Activated effector memory CD4-positive, alpha-beta T cell treated with Interleukin-2 at 50 U/mL for 16 hours (primary cell): ENCODE data around the gene SLC2A6.

ENCODE experiments used
- DNase-seq: peaks from one replicate; pipeline ENCODE4 v3.0.0-alpha.2; 2020

The SLC2A6 gene, protein sequence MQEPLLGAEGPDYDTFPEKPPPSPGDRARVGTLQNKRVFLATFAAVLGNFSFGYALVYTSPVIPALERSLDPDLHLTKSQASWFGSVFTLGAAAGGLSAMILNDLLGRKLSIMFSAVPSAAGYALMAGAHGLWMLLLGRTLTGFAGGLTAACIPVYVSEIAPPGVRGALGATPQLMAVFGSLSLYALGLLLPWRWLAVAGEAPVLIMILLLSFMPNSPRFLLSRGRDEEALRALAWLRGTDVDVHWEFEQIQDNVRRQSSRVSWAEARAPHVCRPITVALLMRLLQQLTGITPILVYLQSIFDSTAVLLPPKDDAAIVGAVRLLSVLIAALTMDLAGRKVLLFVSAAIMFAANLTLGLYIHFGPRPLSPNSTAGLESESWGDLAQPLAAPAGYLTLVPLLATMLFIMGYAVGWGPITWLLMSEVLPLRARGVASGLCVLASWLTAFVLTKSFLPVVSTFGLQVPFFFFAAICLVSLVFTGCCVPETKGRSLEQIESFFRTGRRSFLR

DNA sequence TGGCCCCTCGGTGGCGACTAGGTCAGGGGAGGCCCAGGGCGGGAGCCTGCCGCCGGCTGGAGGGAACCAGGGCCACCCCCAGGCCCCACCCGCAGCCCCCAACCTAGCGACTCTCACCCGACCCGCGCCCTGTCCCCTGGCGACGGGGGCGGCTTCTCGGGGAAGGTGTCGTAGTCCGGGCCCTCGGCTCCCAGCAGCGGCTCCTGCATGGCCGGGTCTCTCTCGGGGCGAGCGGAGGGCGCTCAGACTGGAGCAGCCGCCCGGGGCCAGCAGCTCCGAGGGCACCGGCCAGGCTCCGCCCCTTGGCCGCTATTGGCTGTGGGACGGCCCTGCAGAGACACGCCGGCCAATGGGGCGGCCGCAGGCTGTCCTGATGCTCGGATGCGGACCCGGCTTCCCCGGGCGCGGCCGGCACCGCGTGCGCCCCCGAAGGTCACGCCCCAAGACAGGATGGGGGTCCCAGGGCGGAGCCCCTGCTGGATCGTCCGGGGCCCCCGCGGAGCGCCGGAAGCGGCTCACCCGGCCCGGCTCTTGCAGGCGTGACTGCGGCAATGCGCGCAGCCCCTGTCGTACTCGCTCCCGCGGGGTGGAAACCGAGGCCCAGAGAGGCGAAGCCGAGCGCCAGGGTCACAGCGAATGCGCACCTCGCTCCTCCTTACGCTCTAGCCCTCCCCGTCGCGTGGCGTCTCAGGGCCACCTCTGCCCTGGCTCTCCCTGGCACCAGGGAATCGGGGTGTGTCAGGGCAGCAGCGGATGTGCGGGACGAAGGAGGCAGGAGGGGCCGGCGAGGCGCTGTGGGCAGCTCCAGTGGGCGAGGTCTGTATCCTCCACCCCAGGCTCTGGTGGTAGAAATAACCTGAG lies at the start of gene SLC2A6:
SLC2A6 (minus strand) TSS at position 249 of the 861 bp plus-strand sequence; CDS start at position 209, 40 bp downstream.
- peak; percentile 69 for DNase-seq

DNA sequence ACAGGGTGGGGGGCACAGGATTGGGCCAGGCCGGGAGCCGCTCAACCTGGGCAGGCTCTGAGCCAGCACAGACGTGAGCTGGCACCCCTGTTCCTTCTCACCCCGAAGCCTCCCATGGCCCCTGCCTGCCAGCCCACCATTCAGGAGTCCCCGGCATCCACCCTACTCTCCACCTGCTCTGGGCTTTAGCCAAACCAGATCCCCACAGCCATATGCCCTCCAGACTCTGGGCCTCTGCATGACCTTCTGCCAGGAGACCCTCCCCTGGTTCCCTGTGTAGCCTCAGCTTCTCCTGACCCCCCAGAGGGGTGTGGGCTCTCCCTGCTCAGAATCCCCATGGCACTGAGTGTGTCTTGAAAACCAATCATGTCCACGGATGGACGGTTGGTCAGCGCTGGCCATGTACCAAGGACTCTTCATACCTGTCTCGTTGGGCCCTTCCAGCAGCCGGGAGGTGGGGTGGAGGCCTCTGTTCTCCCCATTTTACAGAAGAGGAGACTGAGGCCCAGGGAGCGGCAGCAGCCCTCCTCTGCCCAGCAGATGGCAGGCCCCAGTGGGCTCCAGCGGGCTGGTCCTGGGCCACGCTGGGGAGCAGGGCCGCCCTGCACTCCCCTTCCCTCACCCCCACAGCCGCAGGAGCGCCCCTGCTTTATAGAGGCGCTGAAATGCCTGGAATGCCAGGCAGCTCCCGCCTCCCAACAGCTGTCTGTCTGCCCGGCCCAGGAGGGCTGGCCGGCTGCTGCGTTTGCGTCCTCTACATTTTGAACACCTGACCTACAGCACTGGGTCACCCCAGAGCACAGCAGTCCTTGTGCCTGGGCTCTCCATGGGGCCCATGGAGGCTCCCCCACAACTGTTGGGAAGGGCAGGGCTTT lies 49.3 kb upstream of the SLC2A6 start:
- no peak for DNase-seq

DNA sequence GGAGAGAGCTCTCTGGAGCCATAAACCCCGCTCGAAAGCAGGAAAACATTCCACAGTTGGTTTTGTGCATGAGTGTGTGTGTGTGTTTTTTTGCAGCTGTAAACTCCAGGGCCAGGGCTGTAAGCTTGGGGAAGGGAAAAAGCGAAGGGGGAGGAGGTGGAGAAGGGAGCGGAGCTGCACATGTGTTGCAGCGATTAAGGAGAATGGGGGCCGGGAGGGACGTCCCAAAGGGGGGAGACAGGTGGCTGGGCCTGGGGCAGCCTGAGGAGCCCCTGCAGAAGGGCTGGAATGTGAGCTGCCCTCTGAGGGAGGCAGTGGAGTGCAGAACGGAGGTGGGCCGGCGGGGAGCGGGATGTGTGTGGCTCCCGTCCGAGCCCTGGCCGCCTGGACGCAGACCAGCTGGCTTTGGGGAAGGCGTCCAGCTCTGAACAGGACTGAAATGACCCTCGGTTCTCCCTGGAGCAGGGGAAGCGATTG lies 48.6 kb upstream of the SLC2A6 start:
- no peak for DNase-seq

DNA sequence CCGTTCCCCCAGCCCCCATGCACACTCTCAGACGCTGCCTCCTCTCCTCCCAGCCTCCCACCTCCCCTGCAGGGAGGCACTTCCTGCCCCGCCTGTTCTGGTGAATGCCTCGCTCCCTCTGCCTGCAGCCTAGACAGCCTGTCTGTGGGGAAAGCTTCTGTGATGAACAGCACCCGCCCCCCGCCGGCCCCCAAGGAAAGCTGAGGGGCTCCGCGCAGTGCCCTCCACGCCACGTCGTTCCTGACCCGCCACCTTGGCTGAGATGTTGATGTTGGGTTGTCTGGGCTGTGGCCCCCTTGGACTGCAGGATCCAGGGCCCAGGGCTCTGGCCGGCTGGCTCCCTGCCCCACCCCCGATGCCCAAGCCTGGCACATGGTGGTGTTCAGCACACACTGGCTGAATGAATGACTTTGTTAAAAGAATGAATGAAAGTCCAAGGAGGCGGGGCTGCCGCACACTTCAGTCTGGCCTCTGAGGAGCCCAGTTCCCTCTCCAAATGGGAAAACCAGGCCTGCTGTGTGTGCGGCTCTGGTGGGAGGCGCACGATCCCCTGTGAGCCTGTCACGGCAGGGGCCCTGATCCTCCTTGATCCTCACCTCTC lies 47.9 kb upstream of the SLC2A6 start:
- no peak for DNase-seq

DNA sequence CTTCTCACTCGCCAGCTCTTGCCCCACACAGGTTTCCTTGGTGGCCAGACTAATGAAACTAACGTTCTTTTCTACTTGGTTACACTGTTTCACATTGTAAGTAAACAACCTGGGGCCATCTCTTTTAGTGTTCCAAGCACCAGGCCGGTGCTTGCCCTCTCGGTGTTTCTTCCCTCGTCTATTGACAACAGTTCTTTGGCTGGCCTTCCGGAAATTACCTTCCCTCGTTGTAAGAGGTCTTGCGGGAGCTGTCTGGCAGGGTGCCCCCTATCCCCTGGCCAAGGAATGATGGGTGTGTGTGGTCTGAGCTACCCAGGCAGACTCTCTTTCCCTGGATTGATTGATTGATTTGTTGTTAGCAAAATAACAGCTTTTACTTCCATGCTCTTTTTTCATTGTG lies 46.8 kb upstream of the SLC2A6 start:
- no peak for DNase-seq

DNA sequence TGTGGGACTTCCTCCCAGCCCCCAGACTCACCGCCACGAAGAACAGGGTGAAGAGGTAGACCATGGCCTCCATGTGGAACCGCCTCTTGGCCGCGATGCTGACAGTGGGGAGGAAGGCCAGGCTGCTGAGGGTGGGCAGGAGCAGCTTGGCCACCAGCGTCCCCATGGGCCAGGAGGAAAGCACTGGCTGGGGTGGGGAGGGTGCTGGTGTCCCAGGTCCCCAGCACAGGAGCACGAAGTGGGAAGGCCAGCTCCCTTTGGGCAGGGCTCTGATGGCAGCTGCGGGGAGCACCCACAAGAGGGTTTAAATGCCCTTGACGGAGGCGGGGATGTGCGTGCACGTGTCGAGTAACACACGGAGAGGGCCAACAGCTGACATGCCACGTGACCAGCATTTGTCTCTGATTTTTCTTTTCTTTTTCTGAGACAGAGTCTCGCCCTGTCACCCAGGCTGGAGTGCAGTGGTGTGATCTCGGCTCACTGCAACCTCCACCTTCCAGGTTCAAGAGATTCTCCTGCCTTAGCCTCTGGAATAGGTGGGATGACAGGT lies 45.9 kb upstream of the SLC2A6 start, which contains the start of gene MYMK:
MYMK (minus strand) TSS at position 281 of the 550 bp plus-strand sequence; CDS start at position 166, 115 bp downstream.
- DNase-seq: no peak

DNA sequence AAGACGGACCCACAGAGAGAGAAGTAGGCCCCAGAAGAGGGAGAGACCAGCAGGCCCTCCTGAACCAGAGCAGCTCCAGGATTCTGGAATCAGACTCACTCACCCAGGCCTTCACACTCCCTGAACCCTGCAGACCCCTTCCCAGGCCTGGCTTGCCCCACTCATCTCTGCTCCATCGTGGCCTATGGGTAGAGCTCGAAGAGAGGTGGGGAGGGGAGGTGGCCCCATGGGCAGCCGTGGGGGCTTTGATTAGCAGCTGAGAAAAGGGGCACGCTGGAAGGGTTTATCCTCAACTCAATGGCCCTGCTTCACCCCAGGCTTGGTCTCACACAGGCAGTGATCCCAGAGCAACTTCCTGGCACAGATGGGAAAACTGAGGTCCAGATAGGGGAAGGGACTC lies 45.2 kb upstream of the SLC2A6 start:
- no peak for DNase-seq

DNA sequence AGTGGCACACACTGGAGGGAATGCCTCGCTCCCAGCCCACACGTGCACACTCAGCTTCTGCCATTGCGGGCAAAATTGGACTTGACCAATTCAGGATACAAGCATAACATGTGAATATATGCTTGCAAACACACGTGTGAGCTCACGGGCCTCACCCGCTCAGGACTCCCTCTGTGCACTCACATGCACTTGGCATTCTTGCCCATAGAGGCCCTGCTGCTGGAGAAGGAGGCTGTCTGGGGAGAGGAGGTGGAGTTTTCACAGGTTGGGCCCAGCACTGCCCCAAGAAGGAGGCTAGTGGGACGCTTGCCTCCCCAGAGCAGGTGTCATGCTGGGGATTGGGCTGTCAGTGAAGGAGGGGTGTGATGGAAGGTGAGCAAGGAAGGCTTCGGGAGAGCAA lies 44.2 kb upstream of the SLC2A6 start:
- no peak for DNase-seq

DNA sequence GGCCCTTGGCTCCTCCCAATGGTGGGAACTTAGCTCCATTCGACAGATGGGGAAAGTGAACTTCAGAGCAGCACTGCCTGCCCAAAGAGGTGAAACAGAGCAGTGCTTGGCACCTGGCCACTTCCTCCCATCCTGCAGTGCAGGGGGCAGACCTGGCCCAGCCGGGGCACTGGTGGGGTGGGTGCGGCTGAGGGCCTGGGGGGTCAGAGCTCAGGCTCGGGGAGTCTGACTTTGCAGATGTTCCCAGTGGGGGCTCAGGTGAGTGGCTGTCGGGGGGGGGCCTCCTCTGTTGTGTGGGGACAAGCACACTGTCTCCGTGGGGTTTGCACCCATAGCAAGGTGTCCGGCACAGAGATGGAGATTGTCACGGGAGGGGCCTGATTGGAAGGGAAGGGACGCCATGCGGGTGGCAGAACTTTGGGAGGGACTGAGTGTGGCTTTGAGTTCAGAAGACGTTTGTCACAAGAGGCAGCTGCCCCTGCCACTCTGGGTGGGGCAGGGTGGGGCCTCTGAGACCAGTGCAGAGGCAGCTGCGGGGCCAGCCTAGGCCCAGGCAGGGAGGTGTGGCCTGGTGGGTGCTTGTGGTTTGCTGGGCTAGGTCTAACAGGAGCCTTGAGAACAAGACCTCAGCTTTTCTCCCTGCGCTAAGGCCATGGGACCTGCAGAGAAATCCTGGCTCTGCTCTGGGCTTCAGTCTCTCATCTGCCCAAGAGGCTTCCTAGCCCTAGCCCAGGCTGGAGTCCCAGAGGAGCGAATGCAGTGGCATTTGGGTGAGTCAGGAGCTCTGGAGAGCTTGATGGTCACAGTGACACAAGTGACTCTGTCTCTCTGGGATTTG lies 43.4 kb upstream of the SLC2A6 start:
- DNase-seq: no peak

DNA sequence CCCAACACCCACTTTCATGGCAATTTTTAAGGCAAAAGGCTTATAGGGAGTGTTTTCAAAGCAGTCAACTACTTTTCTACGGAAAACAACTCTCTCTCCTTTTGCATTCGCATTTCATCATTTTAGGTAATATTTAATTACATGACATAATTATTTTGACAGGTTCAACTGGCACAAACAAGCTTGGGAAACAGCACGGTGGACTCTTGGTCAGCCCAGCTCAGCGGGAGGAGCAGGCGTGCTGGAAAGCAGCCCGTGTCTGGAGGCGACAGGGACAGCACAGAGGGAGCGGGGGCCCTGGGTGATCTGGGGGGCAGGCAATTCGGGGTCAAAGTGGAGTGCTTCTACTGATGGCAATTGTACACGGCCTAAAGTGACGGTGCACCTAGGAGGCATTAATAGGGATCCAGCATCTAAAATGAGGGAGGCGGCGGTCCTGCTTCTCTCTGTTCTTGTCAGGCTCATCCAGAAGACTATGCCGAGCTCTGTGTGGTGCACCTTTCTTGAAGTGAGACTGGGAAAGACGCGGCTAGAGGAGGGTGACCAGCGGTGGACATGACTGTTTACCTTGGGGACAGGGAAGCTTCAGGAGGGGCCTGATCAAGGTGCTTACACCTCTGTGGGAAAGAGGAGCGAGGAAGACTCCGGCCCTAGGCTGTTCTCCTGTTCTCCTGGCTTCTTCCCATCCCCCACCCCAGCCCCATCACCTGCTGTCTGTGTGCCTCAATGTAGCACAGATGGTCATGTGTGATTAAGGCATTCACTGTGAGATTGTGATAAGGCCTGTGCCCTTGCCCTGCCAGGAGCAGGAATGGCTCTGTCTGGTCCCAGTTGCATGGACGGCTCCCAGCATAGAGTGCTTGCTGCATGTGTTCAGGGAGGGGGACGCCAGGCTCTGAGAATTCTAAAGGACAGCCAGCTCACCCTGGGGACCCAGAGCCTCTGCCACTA lies 42.5 kb upstream of the SLC2A6 start:
- no peak for DNase-seq

DNA sequence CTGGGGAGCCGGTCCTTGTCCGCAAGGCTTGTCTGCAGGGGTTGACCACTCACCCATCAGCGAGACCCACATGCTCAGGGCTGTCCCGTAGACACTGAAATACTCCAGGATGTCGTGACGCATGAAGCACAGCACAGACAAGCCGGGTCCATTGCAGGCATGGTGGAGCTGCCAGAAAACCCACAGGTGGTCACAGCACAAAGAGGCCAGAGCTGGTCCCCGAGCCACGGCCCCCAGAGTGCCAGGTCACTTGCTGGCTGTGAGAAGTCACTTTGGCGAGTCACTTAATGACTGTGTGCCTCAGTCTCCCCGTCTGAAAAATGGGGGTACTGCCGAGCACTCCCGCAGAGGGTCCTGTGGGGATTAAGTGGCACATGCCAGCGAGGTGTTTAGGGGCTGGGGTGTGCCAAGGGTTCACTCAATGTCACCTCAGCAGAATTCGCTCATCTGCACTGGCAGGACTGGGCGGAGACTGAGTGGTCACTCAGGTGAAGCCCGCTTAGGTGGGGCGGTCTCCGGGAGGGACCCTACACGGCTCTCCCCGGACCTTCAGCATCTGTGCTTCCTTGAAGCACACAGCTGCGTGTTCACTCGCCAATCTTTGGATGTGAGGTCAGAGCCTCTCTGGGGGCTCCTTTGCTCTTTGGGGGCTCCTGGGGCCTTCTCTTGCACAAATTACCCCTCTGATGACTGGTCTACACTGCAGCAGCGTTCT lies 41.4 kb upstream of the SLC2A6 start:
- DNase-seq: no peak

DNA sequence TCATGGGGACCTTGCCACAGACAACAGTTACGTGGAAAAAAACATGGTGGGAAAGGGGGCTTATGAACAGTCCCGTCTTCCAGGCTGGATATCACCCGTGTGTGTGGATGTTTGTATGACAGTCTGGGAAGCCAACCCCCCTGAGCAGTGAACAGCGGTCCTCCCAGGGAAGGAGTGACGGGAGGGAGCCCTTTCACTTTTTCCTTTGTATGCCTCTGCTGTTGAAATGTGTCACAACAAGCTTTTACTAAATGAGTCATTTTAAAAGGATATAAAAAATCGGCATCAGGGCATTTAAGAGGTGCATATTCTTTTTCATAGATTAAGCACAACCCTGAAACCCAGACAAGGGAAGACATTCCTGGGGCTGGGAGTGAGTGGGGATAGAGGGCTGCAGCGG lies 40.8 kb upstream of the SLC2A6 start:
- no peak for DNase-seq

DNA sequence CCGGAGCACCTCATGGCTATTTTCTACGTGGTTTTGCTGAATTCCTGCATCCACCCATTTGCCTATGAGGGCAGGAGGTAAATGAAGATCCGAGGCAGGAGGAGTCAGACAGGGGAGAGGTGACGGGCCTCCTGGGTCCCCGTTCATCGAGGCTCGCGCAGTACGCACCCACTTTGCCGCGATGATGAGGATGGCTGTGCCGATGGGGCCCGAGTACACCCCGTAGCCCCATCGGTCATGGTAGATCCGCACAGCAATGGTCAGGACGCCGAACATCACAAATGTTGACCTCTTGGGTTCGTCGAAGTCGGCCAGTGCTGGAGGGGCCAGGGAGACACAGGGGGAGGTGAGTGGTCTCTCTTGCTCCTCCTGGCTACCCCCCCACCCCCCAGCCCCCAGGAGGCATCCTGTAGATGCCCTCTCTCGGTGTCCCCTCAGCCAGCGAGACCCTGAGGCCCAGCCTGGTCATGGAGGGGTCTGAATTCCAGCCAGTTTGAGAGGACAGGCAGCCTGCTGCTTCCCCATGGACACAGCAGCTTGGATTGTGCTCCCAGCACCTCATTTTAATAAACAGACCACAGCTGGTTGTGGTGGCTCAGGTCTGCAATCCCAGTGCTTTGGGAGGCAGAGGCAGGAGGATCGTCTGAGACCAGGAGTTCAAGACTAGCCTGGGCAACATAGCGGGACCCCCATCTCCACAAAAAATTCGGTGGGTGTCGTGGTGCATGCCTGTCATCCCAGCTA lies 40.0 kb upstream of the SLC2A6 start:
- DNase-seq: no peak

DNA sequence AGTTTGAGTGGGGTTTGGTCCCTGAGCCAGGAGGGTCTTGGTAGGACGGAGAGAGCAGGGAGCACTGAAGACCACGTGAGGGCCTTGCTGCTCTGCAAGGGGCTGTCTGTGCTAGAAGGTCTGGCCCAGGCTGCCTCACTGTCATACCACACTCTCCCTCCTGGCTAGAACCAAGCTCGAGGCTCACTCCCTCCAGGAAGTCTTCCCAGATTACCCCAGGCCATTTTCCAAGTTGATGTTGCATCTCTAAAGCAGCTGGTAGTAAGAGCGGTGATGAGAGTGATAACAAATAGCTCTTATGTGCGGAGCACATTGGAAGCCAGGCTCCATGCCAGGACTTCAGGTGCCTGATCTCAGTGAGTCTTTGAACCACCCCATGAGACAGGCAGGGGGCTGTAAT lies 39.3 kb upstream of the SLC2A6 start:
- no peak for DNase-seq

DNA sequence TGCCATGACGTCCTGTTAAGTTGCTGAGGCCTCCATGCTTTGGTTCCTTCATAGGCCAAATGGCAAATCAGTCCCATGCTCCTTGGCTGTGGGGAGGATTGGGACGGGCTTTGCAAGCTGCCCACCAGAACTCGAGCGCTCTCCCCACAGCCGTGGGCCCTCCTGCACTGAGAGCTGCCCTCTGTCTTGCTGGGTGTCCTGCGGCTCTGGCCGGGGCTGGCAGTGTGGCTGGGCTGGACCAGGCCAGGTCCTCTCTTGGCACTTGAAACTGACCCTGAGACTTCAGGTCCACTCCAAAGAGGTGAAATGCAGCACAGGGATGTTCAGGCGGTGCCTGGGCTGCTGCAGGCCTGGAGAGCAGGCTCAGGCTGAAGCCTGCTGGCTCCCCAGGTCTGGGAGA lies 38.8 kb upstream of the SLC2A6 start:
- no peak for DNase-seq

DNA sequence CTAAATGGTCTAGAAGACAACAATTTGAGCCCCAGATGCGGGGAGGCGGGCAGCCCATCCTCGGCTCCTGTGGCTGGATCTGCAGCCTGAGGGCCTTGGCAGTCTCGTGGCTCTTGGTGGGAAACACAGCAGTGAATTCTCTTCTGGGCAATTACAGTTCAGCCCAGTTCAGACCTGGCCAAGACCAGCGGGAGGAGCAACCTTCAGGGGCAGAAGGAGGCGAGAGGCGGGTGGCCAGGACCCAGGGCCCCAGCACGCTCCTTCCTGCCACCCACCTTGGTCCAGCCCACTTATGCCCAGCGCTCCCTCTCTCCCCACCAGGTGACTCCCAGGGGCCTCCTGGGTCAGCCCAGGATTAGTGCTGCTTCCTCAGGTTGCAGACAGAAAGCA lies 38.1 kb upstream of the SLC2A6 start:
- DNase-seq: no peak

DNA sequence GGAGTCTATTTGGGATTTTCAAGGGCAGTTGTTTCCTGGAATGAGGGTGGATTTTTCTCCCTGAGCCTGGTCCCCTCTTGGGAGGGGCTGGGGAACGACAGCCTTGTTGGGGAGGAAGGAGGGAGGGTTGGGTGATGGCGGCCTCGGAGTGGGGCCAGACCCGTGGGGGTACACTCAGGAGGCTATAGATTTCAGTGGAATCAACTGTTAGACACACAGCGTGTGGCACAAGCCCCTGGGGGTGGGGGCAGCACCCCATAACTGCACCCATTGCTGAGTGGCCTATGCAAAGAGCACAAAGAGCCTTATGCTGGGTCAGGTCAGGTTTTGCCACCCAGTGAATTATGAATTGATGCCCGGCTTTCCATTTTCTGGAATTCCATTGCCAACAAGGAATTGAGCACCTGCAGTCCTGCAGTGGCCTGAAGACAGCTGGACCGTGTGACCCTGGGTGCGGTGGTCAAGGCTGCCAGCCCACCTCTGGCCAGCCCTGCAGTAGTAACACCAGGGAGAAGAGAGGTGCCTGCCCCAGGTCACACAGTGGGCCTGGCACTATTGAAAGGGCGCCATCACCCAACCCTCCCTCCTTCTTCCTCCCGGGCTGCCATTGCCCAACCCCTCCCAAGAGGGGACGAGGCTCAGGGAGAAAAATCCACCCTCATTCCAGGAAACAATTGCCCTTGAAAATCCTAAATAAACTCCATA lies 37.5 kb upstream of the SLC2A6 start:
- DNase-seq: no peak
